ENCODE results near the gene CACNB2. TPM values are rescaled to one million over a fixed set of nuclear protein-coding genes. Genes with fewer than 3 reads are reported as not detected.

Gene CACNB2
- total and polyA plus RNA-seq, 4 experiments from 2014 or later, result 0.36 to 0.81 TPM; not detected in 2

- CTCF ChIA-PET (ENCODE audit: partially characterized antibody), result no interaction called here
- H3K4me3 ChIP-seq (ENCODE audit: low read length in 2 of 2), result no peak overlapping the region
- no peak for DNase-seq
- Mint-ChIP-seq H3K4me1 (no peaks in the 10 kb centered on the region), H3K27me3 (peaks cover 1 to 2% of the 10 kb centered on the region in 2 donors), H3K36me3 (no peaks in the 10 kb centered on the region), H3K27ac (no peak overlapping the region), H3K9me3 (peaks cover 0 to 2% (median 0%) of the 10 kb centered on the region in 8 donors), H3K4me3 (no peak overlapping the region)
- H3K36me3 ChIP-seq (ENCODE audit: insufficient read depth, low read length), result no peaks in the 10 kb centered on the region
- H3K27ac ChIP-seq (ENCODE audit: low read depth, low read length), result no peak overlapping the region
- no peaks in the 10 kb centered on the region for H3K9me3 ChIP-seq (ENCODE audit: control insufficient read depth in 1 of 2, low read length in 2 of 2)
- H3K4me1 ChIP-seq (ENCODE audit: insufficient read depth, low read length), result no peaks in the 10 kb centered on the region
- POLR2A ChIA-PET (ENCODE audit: partially characterized antibody), result no interaction called here
- intact Hi-C loops (cut with micrococcal nuclease), result no loop called here
- no peaks in the 10 kb centered on the region for H3K27me3 ChIP-seq (ENCODE audit: insufficient read depth, low read length)
Observed at GRCh38 chr10:18334116-18334867, 194.1 kb downstream of the CACNB2 start.

- Mint-ChIP-seq H3K9me3 (peaks cover 0 to 2% (median 0%) of the 10 kb centered on the region in 8 donors), H3K4me3 (no peak overlapping the region), H3K4me1 (no peaks in the 10 kb centered on the region), H3K36me3 (no peaks in the 10 kb centered on the region), H3K27ac (no peak overlapping the region), H3K27me3 (peaks cover 0 to 1% of the 10 kb centered on the region in 2 donors)
- ChIA-PET CTCF (ENCODE audit: partially characterized antibody) (no interaction called here), POLR2A (ENCODE audit: partially characterized antibody) (no interaction called here)
- DNase-seq, result no peak
- H3K9me3 ChIP-seq (ENCODE audit: control insufficient read depth in 1 of 2, low read length in 2 of 2), result no peaks in the 10 kb centered on the region
- H3K27ac ChIP-seq (ENCODE audit: low read depth, low read length), result no peak overlapping the region
- no peaks in the 10 kb centered on the region for H3K27me3 ChIP-seq (ENCODE audit: insufficient read depth, low read length)
- H3K4me3 ChIP-seq (ENCODE audit: low read length in 2 of 2), result no peak overlapping the region
- no peaks in the 10 kb centered on the region for H3K4me1 ChIP-seq (ENCODE audit: insufficient read depth, low read length)
- H3K36me3 ChIP-seq (ENCODE audit: insufficient read depth, low read length), result no peaks in the 10 kb centered on the region
- intact Hi-C loops (cut with micrococcal nuclease), result no loop called here
Observed at GRCh38 chr10:18340496-18341051, 200.3 kb downstream of the CACNB2 start.

GRCh38 chr10:18341055-18341454, 200.8 kb downstream of the CACNB2 start:
- no peak overlapping the region for H3K4me3 ChIP-seq (ENCODE audit: low read length in 2 of 2)
- H3K4me1 Mint-ChIP-seq, result no peaks in the 10 kb centered on the region
- no peaks in the 10 kb centered on the region for H3K36me3 Mint-ChIP-seq
- H3K27ac ChIP-seq (ENCODE audit: low read depth, low read length), result no peak overlapping the region
- no peaks in the 10 kb centered on the region for H3K4me1 ChIP-seq (ENCODE audit: insufficient read depth, low read length)
- no peak overlapping the region for H3K27ac Mint-ChIP-seq
- intact Hi-C loops (cut with micrococcal nuclease), result no loop called here
- no peaks in the 10 kb centered on the region for H3K36me3 ChIP-seq (ENCODE audit: insufficient read depth, low read length)
- ChIA-PET POLR2A (ENCODE audit: partially characterized antibody) (no interaction called here), CTCF (ENCODE audit: partially characterized antibody) (no interaction called here)
- H3K27me3 Mint-ChIP-seq, result peaks cover 0 to 1% of the 10 kb centered on the region in 2 donors
- H3K9me3 ChIP-seq (ENCODE audit: control insufficient read depth in 1 of 2, low read length in 2 of 2), result no peaks in the 10 kb centered on the region
- peaks cover 0 to 2% (median 0%) of the 10 kb centered on the region in 8 donors for H3K9me3 Mint-ChIP-seq
- H3K4me3 Mint-ChIP-seq, result no peak overlapping the region
- H3K27me3 ChIP-seq (ENCODE audit: insufficient read depth, low read length), result no peaks in the 10 kb centered on the region
- no peak for DNase-seq

- Mint-ChIP-seq H3K9me3 (no peaks in the 10 kb centered on the region), H3K27ac (no peak overlapping the region), H3K4me3 (no peak overlapping the region), H3K4me1 (no peaks in the 10 kb centered on the region), H3K27me3 (peaks cover 0 to 1% of the 10 kb centered on the region in 2 donors), H3K36me3 (no peaks in the 10 kb centered on the region)
- Histone ChIP-seq H3K9me3 (ENCODE audit: control insufficient read depth in 1 of 2, low read length in 2 of 2) (no peaks in the 10 kb centered on the region), H3K4me1 (ENCODE audit: insufficient read depth, low read length) (no peaks in the 10 kb centered on the region), H3K36me3 (ENCODE audit: insufficient read depth, low read length) (no peaks in the 10 kb centered on the region), H3K27ac (ENCODE audit: low read depth, low read length) (no peak overlapping the region), H3K4me3 (ENCODE audit: low read length in 2 of 2) (no peak overlapping the region), H3K27me3 (ENCODE audit: insufficient read depth, low read length) (no peaks in the 10 kb centered on the region)
- intact Hi-C loops (cut with micrococcal nuclease), result no loop called here
- DNase-seq, result no peak
- CTCF ChIA-PET (ENCODE audit: partially characterized antibody), result interaction anchor here (0.6 kb wide), 1 partner anchor 38 kb away, joined by 3 read pairs; no protein-coding TSS in a partner anchor
- POLR2A ChIA-PET (ENCODE audit: partially characterized antibody), result no interaction called here
Observed at GRCh38 chr10:18343573-18343972, 203.3 kb downstream of the CACNB2 start.

GRCh38 chr10:18345308-18345707, 205.1 kb downstream of the CACNB2 start:
- POLR2A ChIA-PET (ENCODE audit: partially characterized antibody), result no interaction called here
- Mint-ChIP-seq H3K4me3 (no peak overlapping the region), H3K27ac (no peak overlapping the region), H3K27me3 (peaks cover 0 to 1% of the 10 kb centered on the region in 2 donors), H3K9me3 (peaks cover 0 to 2% (median 0%) of the 10 kb centered on the region in 8 donors), H3K36me3 (no peaks in the 10 kb centered on the region), H3K4me1 (no peaks in the 10 kb centered on the region)
- intact Hi-C loops (cut with micrococcal nuclease), result no loop called here
- CTCF ChIA-PET (ENCODE audit: partially characterized antibody), result no interaction called here
- no peak for DNase-seq
- no peak overlapping the region for H3K27ac ChIP-seq (ENCODE audit: low read depth, low read length)
- H3K36me3 ChIP-seq (ENCODE audit: insufficient read depth, low read length), result no peaks in the 10 kb centered on the region
- H3K4me3 ChIP-seq (ENCODE audit: low read length in 2 of 2), result no peak overlapping the region
- no peaks in the 10 kb centered on the region for H3K4me1 ChIP-seq (ENCODE audit: insufficient read depth, low read length)
- no peaks in the 10 kb centered on the region for H3K27me3 ChIP-seq (ENCODE audit: insufficient read depth, low read length)
- H3K9me3 ChIP-seq (ENCODE audit: control insufficient read depth in 1 of 2, low read length in 2 of 2), result no peaks in the 10 kb centered on the region

GRCh38 chr10:18350340-18350739, 210.1 kb downstream of the CACNB2 start:
- Mint-ChIP-seq H3K27ac (no peak overlapping the region), H3K4me1 (no peaks in the 10 kb centered on the region), H3K4me3 (no peak overlapping the region), H3K27me3 (peaks cover 0 to 3% of the 10 kb centered on the region in 2 donors), H3K9me3 (peaks cover 0 to 2% (median 0%) of the 10 kb centered on the region in 8 donors), H3K36me3 (no peaks in the 10 kb centered on the region)
- no peak for DNase-seq
- ChIA-PET CTCF (ENCODE audit: partially characterized antibody) (no interaction called here), POLR2A (ENCODE audit: partially characterized antibody) (no interaction called here)
- H3K36me3 ChIP-seq (ENCODE audit: insufficient read depth, low read length), result no peaks in the 10 kb centered on the region
- H3K9me3 ChIP-seq (ENCODE audit: control insufficient read depth in 1 of 2, low read length in 2 of 2), result no peaks in the 10 kb centered on the region
- no peak overlapping the region for H3K27ac ChIP-seq (ENCODE audit: low read depth, low read length)
- no peak overlapping the region for H3K4me3 ChIP-seq (ENCODE audit: low read length in 2 of 2)
- intact Hi-C loops (cut with micrococcal nuclease), result no loop called here
- no peaks in the 10 kb centered on the region for H3K27me3 ChIP-seq (ENCODE audit: insufficient read depth, low read length)
- no peaks in the 10 kb centered on the region for H3K4me1 ChIP-seq (ENCODE audit: insufficient read depth, low read length)

GRCh38 chr10:18351421-18351820, 211.2 kb downstream of the CACNB2 start:
- Mint-ChIP-seq H3K9me3 (peaks cover 0 to 2% (median 0%) of the 10 kb centered on the region in 8 donors), H3K27ac (no peak overlapping the region), H3K4me3 (no peak overlapping the region), H3K4me1 (no peaks in the 10 kb centered on the region), H3K36me3 (no peaks in the 10 kb centered on the region), H3K27me3 (peaks cover 0 to 4% of the 10 kb centered on the region in 2 donors)
- DNase-seq, result no peak
- CTCF ChIA-PET (ENCODE audit: partially characterized antibody), result no interaction called here
- POLR2A ChIA-PET (ENCODE audit: partially characterized antibody), result no interaction called here
- Histone ChIP-seq H3K9me3 (ENCODE audit: control insufficient read depth in 1 of 2, low read length in 2 of 2) (no peaks in the 10 kb centered on the region), H3K27ac (ENCODE audit: low read depth, low read length) (no peak overlapping the region), H3K4me1 (ENCODE audit: insufficient read depth, low read length) (no peaks in the 10 kb centered on the region), H3K27me3 (ENCODE audit: insufficient read depth, low read length) (no peaks in the 10 kb centered on the region), H3K36me3 (ENCODE audit: insufficient read depth, low read length) (no peaks in the 10 kb centered on the region), H3K4me3 (ENCODE audit: low read length in 2 of 2) (no peak overlapping the region)
- intact Hi-C loops (cut with micrococcal nuclease), result no loop called here
